ENCODE data around the gene CHAT.
"Not testable (repeated sequence)": the region's sequence is repeated elsewhere in the genome, so short reads cannot be mapped to it uniquely, and the experiment has no call there.

Gene CHAT

DNA sequence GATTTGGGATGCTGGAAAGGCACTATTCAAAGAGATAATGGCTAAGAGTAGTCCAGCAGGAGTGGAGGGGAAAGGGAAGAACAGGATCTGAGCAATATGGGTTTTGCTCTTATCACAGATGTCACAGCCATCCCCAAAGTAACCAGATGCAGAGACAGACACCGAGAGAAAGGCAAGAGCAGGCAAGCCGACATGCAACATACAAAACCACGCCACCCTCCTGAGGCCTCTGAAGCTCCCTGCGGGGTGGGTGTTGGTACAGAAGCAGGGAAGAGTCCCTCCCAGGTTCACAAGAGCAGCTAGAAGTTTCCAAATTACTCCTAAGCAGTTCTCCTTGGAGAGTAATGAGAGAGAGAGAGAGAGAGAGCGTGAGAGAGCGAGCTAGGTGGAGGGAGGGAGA is 54.8 kb downstream of the CHAT start:
- H3K27ac Mint-ChIP-seq, result no peak overlapping the region

DNA sequence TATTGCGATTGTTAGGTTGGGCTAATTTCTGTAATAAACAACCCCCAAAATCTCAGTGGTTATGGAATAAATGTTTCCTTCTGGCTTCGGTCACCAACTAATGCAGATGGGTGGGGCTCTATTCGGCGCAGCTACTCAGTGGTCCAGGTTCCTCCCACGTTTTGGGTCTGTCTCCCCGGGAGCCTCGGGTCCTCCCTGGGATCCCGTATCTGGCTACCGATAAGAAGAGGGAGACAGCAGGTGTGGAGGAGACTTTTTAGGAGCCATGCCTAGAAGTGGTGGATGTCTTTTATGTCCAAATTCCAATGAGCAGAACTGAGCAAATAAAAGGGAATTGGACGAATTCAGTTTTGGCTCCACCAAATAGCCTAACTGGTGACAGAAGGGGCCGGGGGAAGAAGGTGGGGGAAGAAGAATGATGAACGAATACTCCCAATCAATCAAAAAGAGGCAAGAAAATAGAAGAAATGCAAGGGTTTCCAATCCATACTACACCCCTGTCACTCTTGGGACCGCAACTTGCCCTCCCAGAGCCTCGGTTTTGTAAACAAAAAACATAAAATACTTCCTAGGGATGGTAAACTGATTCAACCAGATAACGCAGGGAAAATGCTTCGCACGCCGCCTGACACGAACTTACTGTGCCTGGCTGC is 65.1 kb downstream of the CHAT start:
- Mint-ChIP-seq H3K9me3 (peaks cover 16% of the 10 kb centered on the region), H3K27ac (no peak overlapping the region), H3K4me1 (no peaks in the 10 kb centered on the region), H3K36me3 (no peaks in the 10 kb centered on the region), H3K4me3 (no peak overlapping the region), H3K27me3 (peaks cover 14% of the 10 kb centered on the region)
- DNase-seq (ENCODE audit: low spot score in 2 of 2), result no peak
- ATAC-seq (ENCODE audit: low read depth), result no peak

More for the DNA sequence above, 54.8 kb downstream of the CHAT start:
- Mint-ChIP-seq H3K4me3 (no peak overlapping the region), H3K9me3 (peaks cover 4% of the 10 kb centered on the region), H3K36me3 (no peaks in the 10 kb centered on the region), H3K4me1 (no peaks in the 10 kb centered on the region), H3K27me3 (peaks cover 9% of the 10 kb centered on the region)
- ATAC-seq (ENCODE audit: low read depth), result no peak
- no peak for DNase-seq (ENCODE audit: low spot score in 2 of 2)

- peaks cover 13% of the 10 kb centered on the region for H3K27me3 Mint-ChIP-seq
- no peaks in the 10 kb centered on the region for H3K4me1 Mint-ChIP-seq
- H3K36me3 Mint-ChIP-seq, result no peaks in the 10 kb centered on the region
- H3K4me3 Mint-ChIP-seq, result no peak within 1 kb of the TSS
- peaks cover 16% of the 10 kb centered on the region for H3K9me3 Mint-ChIP-seq
- ATAC-seq (ENCODE audit: low read depth) (no peak), DNase-seq (ENCODE audit: low spot score in 2 of 2) (no peak)
- no peak within 1 kb of the TSS for H3K27ac Mint-ChIP-seq
Observed at GRCh38 chr10:49679480-49679893, 65.7 kb downstream of the CHAT start, which contains the start of gene C10orf53. Gene C10orf53 (plus strand): TSS chr10:49679651. CDS start chr10:49679698, 47 bp downstream.

- ATAC-seq (ENCODE audit: low read depth); DNase-seq (ENCODE audit: low spot score in 2 of 2); H3K27ac Mint-ChIP-seq; H3K4me3 Mint-ChIP-seq; H3K4me1 Mint-ChIP-seq; H3K36me3 Mint-ChIP-seq: not testable (repeated sequence)
- H3K9me3 Mint-ChIP-seq, result peaks cover 18% of the 10 kb centered on the region
- H3K27me3 Mint-ChIP-seq, result peaks cover 15% of the 10 kb centered on the region
Observed at GRCh38 chr10:49682449-49682848, 68.6 kb downstream of the CHAT start.

DNA sequence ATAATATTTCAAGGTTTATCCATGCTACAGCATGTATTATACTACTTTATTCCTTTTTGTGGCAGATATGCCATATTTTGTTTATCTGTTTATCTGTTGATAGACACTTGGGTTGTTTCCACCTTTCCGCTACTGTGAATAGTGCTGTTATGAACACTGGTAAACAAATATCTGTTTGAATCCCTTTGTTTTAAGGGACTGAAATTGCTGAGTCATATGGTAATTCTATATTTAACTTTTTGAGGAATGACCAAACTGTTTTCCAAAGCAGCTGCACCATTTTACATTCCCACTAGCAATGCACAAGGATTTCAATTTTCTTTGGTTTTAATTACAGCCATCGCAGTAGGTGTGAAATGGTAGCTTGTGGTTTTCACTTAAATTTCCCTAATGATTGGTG is 69.0 kb downstream of the CHAT start:
- Mint-ChIP-seq H3K36me3 (no peaks in the 10 kb centered on the region), H3K27me3 (peaks cover 16% of the 10 kb centered on the region), H3K9me3 (peaks cover 19% of the 10 kb centered on the region), H3K4me1 (no peaks in the 10 kb centered on the region), H3K4me3 (no peak overlapping the region), H3K27ac (no peak overlapping the region)
- DNase-seq (ENCODE audit: low spot score in 2 of 2) (no peak), ATAC-seq (ENCODE audit: low read depth) (no peak)

DNA sequence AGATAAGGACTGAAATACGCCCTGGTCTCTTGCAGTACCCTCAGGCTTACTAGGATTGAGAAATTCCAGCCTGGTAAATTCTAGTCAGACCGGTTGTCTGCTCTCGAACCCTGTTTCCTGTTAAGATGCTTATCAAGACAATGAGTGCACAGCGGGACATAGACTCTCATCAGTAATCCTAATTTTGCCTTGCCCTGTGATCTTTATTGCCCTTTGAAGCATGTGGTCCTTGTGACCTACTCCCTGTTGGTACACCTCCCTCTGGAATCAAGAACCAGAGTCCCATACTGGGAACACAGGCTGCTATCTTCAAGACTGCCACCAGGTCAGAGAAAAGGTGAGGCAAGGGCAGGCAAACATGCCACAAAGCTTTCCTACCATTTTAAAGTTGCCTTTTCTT is 72.8 kb downstream of the CHAT start:
- no peak for ATAC-seq (ENCODE audit: low read depth)

GRCh38 chr10:49688261-49688846 is 74.5 kb downstream of the CHAT start:
- Mint-ChIP-seq H3K4me1 (peaks cover 2% of the 10 kb centered on the region), H3K27ac (no peak overlapping the region), H3K9me3 (peaks cover 5% of the 10 kb centered on the region), H3K36me3 (no peaks in the 10 kb centered on the region), H3K27me3 (peaks cover 24% of the 10 kb centered on the region), H3K4me3 (no peak overlapping the region)
- ATAC-seq (ENCODE audit: low read depth) (no peak), DNase-seq (ENCODE audit: low spot score in 2 of 2) (no peak)

More for the DNA sequence above, 72.8 kb downstream of the CHAT start:
- DNase-seq (ENCODE audit: low spot score in 2 of 2), result no peak
- Mint-ChIP-seq H3K4me3 (no peak overlapping the region), H3K9me3 (peaks cover 9% of the 10 kb centered on the region), H3K4me1 (peaks cover 2% of the 10 kb centered on the region), H3K36me3 (no peaks in the 10 kb centered on the region), H3K27me3 (peaks cover 22% of the 10 kb centered on the region), H3K27ac (no peak overlapping the region)

DNA sequence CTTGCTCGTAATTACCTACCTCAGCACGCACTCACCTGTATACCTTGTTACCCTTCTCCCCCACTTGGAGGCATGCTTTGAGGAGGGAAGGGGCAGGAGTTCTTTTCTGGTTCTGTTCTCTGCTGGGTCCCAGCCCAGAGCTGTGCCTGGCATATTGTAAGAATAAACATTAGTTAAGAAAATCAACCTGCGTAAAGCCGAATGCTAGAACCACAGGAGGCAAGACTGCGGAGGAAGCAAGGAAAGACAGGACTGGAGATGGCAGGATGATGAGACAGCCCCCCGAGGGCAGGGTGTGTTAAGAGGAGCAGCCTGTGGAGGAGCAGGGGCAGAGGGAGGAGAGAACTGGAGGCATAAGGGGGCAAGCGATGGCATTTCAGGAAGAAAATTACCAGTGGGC is 75.1 kb downstream of the CHAT start:
- Mint-ChIP-seq H3K4me3 (no peak overlapping the region), H3K27me3 (peaks cover 25% of the 10 kb centered on the region), H3K9me3 (peaks cover 5% of the 10 kb centered on the region), H3K4me1 (peaks cover 2% of the 10 kb centered on the region), H3K36me3 (no peaks in the 10 kb centered on the region), H3K27ac (no peak overlapping the region)
- DNase-seq (ENCODE audit: low spot score in 2 of 2) (no peak), ATAC-seq (ENCODE audit: low read depth) (no peak)

DNA sequence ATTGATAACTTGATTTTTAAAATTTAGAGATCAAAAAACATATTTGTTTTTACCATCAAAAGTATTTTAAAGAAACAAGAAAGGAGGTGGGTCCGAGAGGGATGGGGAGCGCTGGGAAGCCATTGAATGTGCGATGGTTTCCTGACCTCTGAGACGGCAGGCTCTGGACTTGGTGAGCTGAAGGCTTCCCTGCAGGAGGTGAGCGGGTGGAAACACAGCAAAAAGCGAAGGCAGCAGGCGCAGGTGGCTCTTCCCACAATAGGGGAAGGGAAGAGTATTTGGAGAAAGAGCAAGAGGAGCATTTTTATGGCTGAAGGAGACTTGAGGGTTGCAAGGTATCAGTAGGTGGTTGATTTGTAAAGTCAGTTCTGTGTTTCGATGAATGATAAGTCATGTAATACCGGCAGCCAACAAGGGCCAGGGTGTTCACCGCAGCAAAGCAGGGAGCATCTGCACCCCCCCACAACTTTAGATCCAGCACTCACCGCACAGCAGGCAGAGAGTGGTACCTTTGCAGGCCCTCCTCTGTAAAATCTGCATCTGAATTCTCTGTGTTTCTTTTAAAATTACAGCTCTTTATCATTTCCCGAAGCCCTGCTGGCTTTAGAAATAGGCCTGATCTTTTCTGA is 76.2 kb downstream of the CHAT start:
- Mint-ChIP-seq H3K27me3 (peaks cover 24% of the 10 kb centered on the region), H3K27ac (no peak overlapping the region), H3K9me3 (peaks cover 4% of the 10 kb centered on the region), H3K36me3 (no peaks in the 10 kb centered on the region), H3K4me3 (no peak overlapping the region), H3K4me1 (peaks cover 2% of the 10 kb centered on the region)
- ATAC-seq (ENCODE audit: low read depth), result no peak
- no peak for DNase-seq (ENCODE audit: low spot score in 2 of 2)

DNA sequence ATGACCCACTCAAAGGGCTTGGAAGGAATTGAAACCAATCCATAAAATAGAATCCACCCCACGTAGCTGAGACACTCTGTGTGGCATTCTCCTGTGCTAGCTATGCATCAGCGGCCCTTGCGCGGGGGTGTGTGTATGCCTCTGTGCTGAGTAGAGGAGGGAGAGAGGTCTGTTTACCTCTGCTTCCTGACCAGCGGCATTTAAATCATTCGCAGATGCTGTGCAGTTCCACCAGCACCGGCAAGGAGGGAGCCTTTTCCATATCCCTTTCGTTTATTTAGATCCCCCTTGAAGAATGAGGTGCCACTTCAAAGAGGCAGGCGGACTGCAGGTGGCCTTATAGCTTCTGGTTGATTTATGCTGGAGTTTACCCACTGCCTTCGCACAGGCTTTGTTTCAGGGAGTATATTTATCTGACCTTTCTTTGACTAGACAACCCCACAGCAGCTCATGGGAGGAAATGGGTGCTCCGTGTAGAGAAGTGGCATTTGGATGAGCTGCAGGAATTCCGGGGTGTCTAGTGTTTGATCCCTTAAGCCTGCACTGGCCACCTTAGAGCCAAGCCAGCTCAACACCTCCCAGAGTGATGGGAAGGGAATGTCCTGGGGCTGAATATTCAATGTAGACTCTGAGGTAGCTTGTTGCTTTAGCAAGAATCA is 77.0 kb downstream of the CHAT start:
- Mint-ChIP-seq H3K4me1 (peaks cover 2% of the 10 kb centered on the region), H3K27me3 (peaks cover 24% of the 10 kb centered on the region), H3K9me3 (peaks cover 4% of the 10 kb centered on the region), H3K4me3 (no peak overlapping the region), H3K27ac (no peak overlapping the region), H3K36me3 (no peaks in the 10 kb centered on the region)
- no peak for ATAC-seq (ENCODE audit: low read depth)
- no peak for DNase-seq (ENCODE audit: low spot score in 2 of 2)

GRCh38 chr10:49691588-49691987 is 77.8 kb downstream of the CHAT start:
- DNase-seq (ENCODE audit: low spot score in 2 of 2) (no peak), ATAC-seq (ENCODE audit: low read depth) (no peak)
- Mint-ChIP-seq H3K4me3 (no peak overlapping the region), H3K4me1 (peaks cover 2% of the 10 kb centered on the region), H3K27me3 (peaks cover 24% of the 10 kb centered on the region), H3K9me3 (peaks cover 4% of the 10 kb centered on the region), H3K27ac (no peak overlapping the region), H3K36me3 (no peaks in the 10 kb centered on the region)

- ATAC-seq (ENCODE audit: low read depth) (no peak), DNase-seq (ENCODE audit: low spot score in 2 of 2) (no peak)
- H3K27me3 Mint-ChIP-seq, result peaks cover 10% of the 10 kb centered on the region
- no peak overlapping the region for H3K4me3 Mint-ChIP-seq
- peaks cover 1% of the 10 kb centered on the region for H3K4me1 Mint-ChIP-seq
- no peaks in the 10 kb centered on the region for H3K36me3 Mint-ChIP-seq
- H3K27ac Mint-ChIP-seq, result no peak overlapping the region
- no peaks in the 10 kb centered on the region for H3K9me3 Mint-ChIP-seq
Observed at GRCh38 chr10:49694466-49694865, 80.6 kb downstream of the CHAT start.

GRCh38 chr10:49696311-49696710 is 82.5 kb downstream of the CHAT start:
- Mint-ChIP-seq H3K9me3 (no peaks in the 10 kb centered on the region), H3K27ac (no peak overlapping the region), H3K27me3 (peaks cover 10% of the 10 kb centered on the region), H3K4me1 (no peaks in the 10 kb centered on the region), H3K36me3 (no peaks in the 10 kb centered on the region), H3K4me3 (no peak overlapping the region)
- ATAC-seq (ENCODE audit: low read depth) (no peak), DNase-seq (ENCODE audit: low spot score in 2 of 2) (no peak)

GRCh38 chr10:49698679-49699078 is 84.8 kb downstream of the CHAT start:
- H3K9me3 Mint-ChIP-seq, result no peaks in the 10 kb centered on the region

More at GRCh38 chr10:49698679-49699078, 84.8 kb downstream of the CHAT start:
- H3K27ac Mint-ChIP-seq, result no peak overlapping the region
- ATAC-seq (ENCODE audit: low read depth) (no peak), DNase-seq (ENCODE audit: low spot score in 2 of 2) (no peak)
- H3K36me3 Mint-ChIP-seq, result no peaks in the 10 kb centered on the region
- H3K4me1 Mint-ChIP-seq, result no peaks in the 10 kb centered on the region
- no peak overlapping the region for H3K4me3 Mint-ChIP-seq
- H3K27me3 Mint-ChIP-seq, result peaks cover 13% of the 10 kb centered on the region

Data from memory B cell (primary cell).